IMR-90 (cell line): ENCODE data around the gene ZBTB44. TPM values are rescaled to one million over a fixed set of nuclear protein-coding genes. Genes with fewer than 3 reads are reported as not detected.

Source experiments
- ATAC-seq: fragments of 200-7000 bp; cut with Tn5 transposase; 2 replicates; pipeline ENCODE4 v1.9.1; 2020; ENCODE audit warnings: low read depth, mild to moderate bottlenecking, moderate library complexity
- BruUV-seq: library from RNA; stranded (reverse); fragments of 400-500 nt; replicated peaks from 2 replicates; lab custom pipeline; 2021; lab: Mats Ljungman, UMichigan
- CTCF ChIA-PET: fragments of 300-600 bp; formaldehyde crosslinking; extraction: SDS; loops from one replicate; lab custom pipeline; 2021; ENCODE audit warnings: antibody characterized with exemption; lab: Yijun Ruan, JAX
- POLR2A ChIA-PET: fragments of 300-600 bp; sonication (Branson Sonifier 250); formaldehyde crosslinking; loops from one replicate; lab custom pipeline; 2022; ENCODE audit warnings: antibody characterized with exemption; ENCODE audit not compliant: unreplicated experiment; lab: Charles Lee
- DNase-seq: peaks from one replicate; pipeline ENCODE4 v3.0.0; 2013
- H2AFZ ChIP-seq: replicated peaks from 2 replicates; pipeline ENCODE3; 2013; ENCODE audit warnings: low read length, mild to moderate bottlenecking; ENCODE audit not compliant: poor library complexity
- H2AK5ac ChIP-seq: 2 replicates; pipeline ENCODE4 v1.6.1; 2013; ENCODE audit warnings: low read depth, low read length, inconsistent platforms
- H2AK9ac ChIP-seq: replicated peaks from 2 replicates; pipeline ENCODE3; 2013; ENCODE audit warnings: mild to moderate bottlenecking, low read depth, low read length, moderate library complexity; ENCODE audit not compliant: poor library complexity
- H2BK120ac ChIP-seq: 2 replicates; pipeline ENCODE4 v1.6.1; 2013; ENCODE audit warnings: low read depth, low read length, inconsistent platforms
- H2BK15ac ChIP-seq: 3 replicates; pipeline ENCODE4 v1.6.1; 2013; ENCODE audit warnings: low read depth, low read length, inconsistent platforms
- H2BK20ac ChIP-seq: 2 replicates; pipeline ENCODE4 v1.6.1; 2013; ENCODE audit warnings: low read depth, mild to moderate bottlenecking, inconsistent platforms, low read length, moderate library complexity
- H2BK5ac ChIP-seq: 2 replicates; pipeline ENCODE4 v1.6.1; 2013; ENCODE audit warnings: mild to moderate bottlenecking, low read depth, low read length, inconsistent platforms; ENCODE audit not compliant: poor library complexity, severe bottlenecking
- H3K14ac ChIP-seq: replicated peaks from 2 replicates; pipeline ENCODE4 v1.6.1; 2013; ENCODE audit warnings: low read depth, low read length, inconsistent platforms
- H3K18ac ChIP-seq: 2 replicates; pipeline ENCODE4 v1.6.1; 2013; ENCODE audit warnings: low read depth, low read length, control low read depth
- H3K23ac ChIP-seq: 2 replicates; pipeline ENCODE4 v1.6.1; 2013; ENCODE audit warnings: low read depth, low read length, inconsistent platforms
- H3K27ac ChIP-seq: 2 replicates; pipeline ENCODE4 v1.5.1; 2013; ENCODE audit warnings: mild to moderate bottlenecking, control low read depth, low read length; ENCODE audit not compliant: insufficient read depth
- H3K27me3 ChIP-seq: 2 replicates; pipeline ENCODE4 v1.6.1; 2013; ENCODE audit warnings: low read length; ENCODE audit not compliant: control insufficient read depth, insufficient read depth
- H3K36me3 ChIP-seq: 2 replicates; pipeline ENCODE4 v1.6.1; 2013; ENCODE audit warnings: low read length, mixed read lengths; ENCODE audit not compliant: control insufficient read depth, insufficient read depth
- H3K4ac ChIP-seq: 2 replicates; pipeline ENCODE4 v1.6.1; 2013; ENCODE audit warnings: low read depth, low read length, inconsistent platforms
- H3K4me1 ChIP-seq: 2 replicates; pipeline ENCODE4 v1.6.1; 2013; ENCODE audit warnings: low read length, mixed read lengths; ENCODE audit not compliant: control insufficient read depth, insufficient read depth
- H3K4me2 ChIP-seq: 2 replicates; pipeline ENCODE4 v1.6.1; 2013; ENCODE audit warnings: low read depth, mild to moderate bottlenecking, control low read depth, low read length, moderate library complexity
- H3K4me3 ChIP-seq: 2 replicates; pipeline ENCODE4 v1.5.1; 2013; ENCODE audit warnings: low read depth, mild to moderate bottlenecking, control low read depth, low read length, moderate library complexity; ENCODE audit not compliant: insufficient read depth
- H3K56ac ChIP-seq: 2 replicates; pipeline ENCODE4 v1.6.1; 2013; ENCODE audit warnings: low read length, inconsistent platforms; ENCODE audit not compliant: insufficient read depth; ENCODE audit errors: extremely low read depth
- H3K79me1 ChIP-seq, 2 experiments: 2 replicates each; pipeline ENCODE4 v1.6.1; 2013; ENCODE audit warnings: low read length in 2 of 2, inconsistent platforms in 1 of 2, low read depth in 1 of 2
- H3K9ac ChIP-seq: 2 replicates; pipeline ENCODE4 v1.6.1; 2013; ENCODE audit warnings: low read depth, low read length, control low read depth
- H3K9me1 ChIP-seq: 2 replicates; pipeline ENCODE4 v1.6.1; 2013; ENCODE audit warnings: low read length, inconsistent platforms; ENCODE audit not compliant: insufficient read depth
- H3K9me3 ChIP-seq: 2 replicates; pipeline ENCODE4 v1.6.1; 2013; ENCODE audit warnings: low read length; ENCODE audit not compliant: control insufficient read depth, insufficient read depth
- H4K20me1 ChIP-seq: 2 replicates; pipeline ENCODE4 v1.6.1; 2013; ENCODE audit warnings: low read length, inconsistent platforms; ENCODE audit not compliant: insufficient read depth
- H4K5ac ChIP-seq: 2 replicates; pipeline ENCODE4 v1.6.1; 2013; ENCODE audit warnings: mild to moderate bottlenecking, low read depth, low read length, control low read depth
- H4K8ac ChIP-seq, 2 experiments: 2 replicates each; pipeline ENCODE4 v1.6.1; 2013; ENCODE audit warnings: low read depth in 2 of 2, low read length in 2 of 2, control low read depth in 1 of 2, inconsistent platforms in 1 of 2
- H4K91ac ChIP-seq: 2 replicates; pipeline ENCODE4 v1.6.1; 2013; ENCODE audit warnings: low read depth, low read length, inconsistent platforms; ENCODE audit not compliant: insufficient read depth
- BHLHE40 ChIP-seq: fragments of 150-350 bp; IDR thresholded peaks from 2 replicates; pipeline ENCODE4 v1.6.1; 2016; ENCODE audit warnings: mild to moderate bottlenecking, low read depth, low read length
- CEBPB ChIP-seq: IDR thresholded peaks from 2 replicates; pipeline ENCODE4 v1.6.1; 2012; ENCODE audit warnings: low read depth, low read length, improper control_type of control experiment
- CHD1 ChIP-seq: IDR thresholded peaks from 2 replicates; pipeline ENCODE4 v1.6.1; 2012; ENCODE audit warnings: low read depth, low read length, improper control_type of control experiment
- FOS ChIP-seq: fragments of 150-350 bp; IDR thresholded peaks from 2 replicates; pipeline ENCODE4 v1.6.1; 2016; ENCODE audit warnings: low read depth, low read length
- MAFK ChIP-seq: IDR thresholded peaks from 2 replicates; pipeline ENCODE4 v1.6.1; 2012; ENCODE audit warnings: low read depth, low read length, improper control_type of control experiment
- MXI1 ChIP-seq: IDR thresholded peaks from 2 replicates; pipeline ENCODE4 v1.6.1; 2012; ENCODE audit warnings: low read depth, mild to moderate bottlenecking, low read length, moderate library complexity, borderline replicate concordance
- POLR2A ChIP-seq: IDR thresholded peaks from 2 replicates; pipeline ENCODE4 v1.6.1; 2012; ENCODE audit warnings: mild to moderate bottlenecking, low read depth, low read length
- RAD21 ChIP-seq: IDR thresholded peaks from 2 replicates; pipeline ENCODE4 v1.6.1; 2012; ENCODE audit warnings: low read length, improper control_type of control experiment
- RCOR1 ChIP-seq: IDR thresholded peaks from 2 replicates; pipeline ENCODE4 v1.6.1; 2012; ENCODE audit warnings: mild to moderate bottlenecking, low read length, improper control_type of control experiment; ENCODE audit not compliant: insufficient replicate concordance
- RFX5 ChIP-seq: IDR thresholded peaks from 2 replicates; pipeline ENCODE4 v1.8.0; 2012; ENCODE audit warnings: low read depth, mild to moderate bottlenecking, low read length, moderate library complexity
- WGBS, 2 experiments: methylation state at CpG; one replicate each; pipeline versions ENCODE4 v1.1.5 to v1.1.7; 2013; ENCODE audit warnings: missing lambda C conversion rate in 2 of 2; ENCODE audit not compliant: insufficient read length in 1 of 2; ENCODE audit errors: extremely low coverage in 2 of 2; 5-methylcytosine and 5-hydroxymethylcytosine counted together
- dilution Hi-C: fragments of 300-500 bp; cut with HindIII; formaldehyde crosslinking; loops from one replicate; pipeline ENCODE4 v1.14.3; 2018; ENCODE audit warnings: low sequenced_read_pairs; ENCODE audit not compliant: unreplicated experiment
- in situ Hi-C: fragments of 300-500 bp; cut with MboI; formaldehyde crosslinking; loops from 3 replicates; pipeline ENCODE4 v1.14.3; 2019; ENCODE audit warnings: low sequenced_read_pairs, inconsistent platforms, mixed read lengths
- intact Hi-C: fragments of 100-400 bp; cut with micrococcal nuclease; formaldehyde crosslinking; loops from 2 replicates; pipeline ENCODE4 v1.10.0; 2022
- polyA plus RNA-seq, 3 experiments: library from polyadenylated mRNA; depleted of rRNA; stranded (reverse); fragments of >200 nt; gene quantifications; 2 replicates each; pipeline ENCODE4 v1.2.3, GENCODE V29; 2012; ENCODE audit warnings: low replicate concordance in 1 of 3
- total RNA-seq: library from RNA; depleted of rRNA; stranded (reverse); fragments of >200 nt; gene quantifications from 2 replicates; pipeline ENCODE4 v1.2.3, GENCODE V29; 2012
- TF ChIP-seq, protein P1 (sequence below): conservative IDR thresholded peaks from 2 replicates; pipeline ENCODE4 v1.5.1; 2012; ENCODE audit warnings: mild to moderate bottlenecking, low read depth, low read length, improper control_type of control experiment
- TF ChIP-seq, protein P2 (sequence below): fragments of 150-350 bp; IDR thresholded peaks from 2 replicates; pipeline ENCODE4 v1.6.1; 2016; ENCODE audit warnings: low read depth, mild to moderate bottlenecking, low read length, moderate library complexity, borderline replicate concordance

The ZBTB44 gene
- total and polyA plus RNA-seq, 2 of the 4 experiments (the other 2 are of a cell fraction): 6.9 to 23.3 TPM

DNA sequence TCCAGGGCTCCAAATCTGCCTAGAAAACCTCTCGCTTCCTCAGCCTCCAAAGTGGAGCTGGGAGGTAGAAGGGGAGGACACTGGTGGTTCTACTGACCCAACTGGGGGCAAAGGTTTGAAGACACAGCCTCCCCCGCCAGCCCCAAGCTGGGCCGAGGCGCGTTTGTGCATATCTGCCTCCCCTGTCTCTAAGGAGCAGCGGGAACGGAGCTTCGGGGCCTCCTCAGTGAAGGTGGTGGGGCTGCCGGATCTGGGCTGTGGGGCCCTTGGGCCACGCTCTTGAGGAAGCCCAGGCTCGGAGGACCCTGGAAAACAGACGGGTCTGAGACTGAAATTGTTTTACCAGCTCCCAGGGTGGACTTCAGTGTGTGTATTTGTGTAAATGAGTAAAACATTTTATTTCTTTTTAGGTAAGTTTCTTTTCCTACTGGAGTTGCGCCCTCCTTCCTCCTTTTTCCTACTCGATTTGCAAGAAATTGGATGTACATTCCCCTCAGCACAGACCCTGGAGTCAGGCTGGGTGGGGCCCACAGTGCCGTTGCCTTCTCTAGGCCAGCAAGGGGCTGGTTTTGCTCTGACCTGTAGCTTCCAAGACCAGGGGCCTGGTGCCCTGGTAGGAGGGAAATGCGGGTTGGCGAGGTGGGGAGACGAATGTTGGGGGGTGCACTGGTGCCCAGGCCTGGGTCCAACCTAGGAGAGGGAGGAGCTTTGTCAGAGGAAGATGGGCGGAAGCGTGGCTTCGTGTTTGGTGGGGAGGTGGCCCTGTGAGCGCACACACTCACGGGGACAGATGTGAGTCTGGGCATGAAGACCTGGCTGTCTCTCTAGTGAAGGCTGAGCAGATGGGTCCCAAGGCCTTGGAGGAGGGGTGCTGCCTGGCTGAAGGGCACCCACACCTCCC is 104.5 kb downstream of the ZBTB44 start:
- Histone ChIP-seq H3K79me1 (no peaks in the 10 kb centered on the region), H2BK20ac (no peak overlapping the region), H2AK5ac (no peak overlapping the region), H3K14ac (no peak overlapping the region), H3K9me3 (no peaks in the 10 kb centered on the region), H3K27me3 (peaks cover 40% of the 10 kb centered on the region), H4K20me1 (no peaks in the 10 kb centered on the region), H2BK120ac (no peak overlapping the region), H2BK15ac (no peak overlapping the region), H4K8ac (no peak overlapping the region), H3K27ac (no peak overlapping the region), H3K4me2 (no peak overlapping the region), H3K56ac (no peak overlapping the region), H2AFZ (no peak overlapping the region), H4K5ac (no peak overlapping the region), H3K4ac (no peak overlapping the region), H3K9me1 (no peaks in the 10 kb centered on the region), H3K18ac (no peak overlapping the region), H3K4me3 (no peak overlapping the region), H3K4me1 (no peaks in the 10 kb centered on the region), H2AK9ac (no peak overlapping the region), H3K36me3 (no peaks in the 10 kb centered on the region), H4K91ac (no peak overlapping the region), H2BK5ac (no peak overlapping the region), H3K23ac (no peak overlapping the region), H3K9ac (no peak overlapping the region)
- no peak for TF ChIP-seq CHD1
- no peak for TF ChIP-seq RCOR1
- TF ChIP-seq POLR2A: no peak
- TF ChIP-seq BHLHE40: no peak
- TF ChIP-seq RAD21: no peak
- no peak for TF ChIP-seq MAFK
- TF ChIP-seq, protein P1, sequence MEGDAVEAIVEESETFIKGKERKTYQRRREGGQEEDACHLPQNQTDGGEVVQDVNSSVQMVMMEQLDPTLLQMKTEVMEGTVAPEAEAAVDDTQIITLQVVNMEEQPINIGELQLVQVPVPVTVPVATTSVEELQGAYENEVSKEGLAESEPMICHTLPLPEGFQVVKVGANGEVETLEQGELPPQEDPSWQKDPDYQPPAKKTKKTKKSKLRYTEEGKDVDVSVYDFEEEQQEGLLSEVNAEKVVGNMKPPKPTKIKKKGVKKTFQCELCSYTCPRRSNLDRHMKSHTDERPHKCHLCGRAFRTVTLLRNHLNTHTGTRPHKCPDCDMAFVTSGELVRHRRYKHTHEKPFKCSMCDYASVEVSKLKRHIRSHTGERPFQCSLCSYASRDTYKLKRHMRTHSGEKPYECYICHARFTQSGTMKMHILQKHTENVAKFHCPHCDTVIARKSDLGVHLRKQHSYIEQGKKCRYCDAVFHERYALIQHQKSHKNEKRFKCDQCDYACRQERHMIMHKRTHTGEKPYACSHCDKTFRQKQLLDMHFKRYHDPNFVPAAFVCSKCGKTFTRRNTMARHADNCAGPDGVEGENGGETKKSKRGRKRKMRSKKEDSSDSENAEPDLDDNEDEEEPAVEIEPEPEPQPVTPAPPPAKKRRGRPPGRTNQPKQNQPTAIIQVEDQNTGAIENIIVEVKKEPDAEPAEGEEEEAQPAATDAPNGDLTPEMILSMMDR: no peak
- TF ChIP-seq RFX5: no peak
- no peak for TF ChIP-seq FOS
- TF ChIP-seq, protein P2, sequence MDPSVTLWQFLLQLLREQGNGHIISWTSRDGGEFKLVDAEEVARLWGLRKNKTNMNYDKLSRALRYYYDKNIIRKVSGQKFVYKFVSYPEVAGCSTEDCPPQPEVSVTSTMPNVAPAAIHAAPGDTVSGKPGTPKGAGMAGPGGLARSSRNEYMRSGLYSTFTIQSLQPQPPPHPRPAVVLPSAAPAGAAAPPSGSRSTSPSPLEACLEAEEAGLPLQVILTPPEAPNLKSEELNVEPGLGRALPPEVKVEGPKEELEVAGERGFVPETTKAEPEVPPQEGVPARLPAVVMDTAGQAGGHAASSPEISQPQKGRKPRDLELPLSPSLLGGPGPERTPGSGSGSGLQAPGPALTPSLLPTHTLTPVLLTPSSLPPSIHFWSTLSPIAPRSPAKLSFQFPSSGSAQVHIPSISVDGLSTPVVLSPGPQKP: no peak
- TF ChIP-seq CEBPB: no peak
- TF ChIP-seq MXI1: no peak
- ChIA-PET CTCF (interaction anchor here (1.1 kb wide), 1 partner anchor 652 kb away, joined by 4 read pairs; no protein-coding TSS in a partner anchor), POLR2A (no interaction called here)
- no TSS peak for BruUV-seq
- dilution Hi-C loops: no loop called here
- intact Hi-C loops: loop anchor here (5.0 to 10.0 kb wide), 3 partner anchors 172 to 682 kb away; no protein-coding TSS in a partner anchor
- in situ Hi-C loops: loop anchor here (5.0 to 25.0 kb wide), 4 partner anchors 177 to 685 kb away; partner anchors contain the start of gene ADAMTS8
- WGBS, 2 experiments: 93% methylated on average over 3 of the region's 23 CpGs; no CpG with 5 or more reads in 1 of the 2 experiments
- no peak for DNase-seq
- ATAC-seq: no peak
